Middle frontal gyrus (tissue), 1 donor: ENCODE results near the gene HEATR1.
"Not testable (repeated sequence)": the region's sequence is repeated elsewhere in the genome, so short reads cannot be mapped to it uniquely, and the experiment has no call there.

ENCODE experiments used
- DNase-seq: peaks from one replicate; pipeline ENCODE4 v3.0.0-alpha.2; 2015; ENCODE audit warnings: low spot score; ENCODE audit errors: extremely low spot score

The HEATR1 gene

GRCh38 chr1:236603991-236604904 is at the start of gene HEATR1:
TSS of gene HEATR1 (minus strand) at chr1:236604516. CDS start at chr1:236604095, 421 bp downstream.
- peak; percentile 93 for DNase-seq

GRCh38 chr1:236645016-236645680 is 40.8 kb upstream of the HEATR1 start:
- no peak for DNase-seq

DNA sequence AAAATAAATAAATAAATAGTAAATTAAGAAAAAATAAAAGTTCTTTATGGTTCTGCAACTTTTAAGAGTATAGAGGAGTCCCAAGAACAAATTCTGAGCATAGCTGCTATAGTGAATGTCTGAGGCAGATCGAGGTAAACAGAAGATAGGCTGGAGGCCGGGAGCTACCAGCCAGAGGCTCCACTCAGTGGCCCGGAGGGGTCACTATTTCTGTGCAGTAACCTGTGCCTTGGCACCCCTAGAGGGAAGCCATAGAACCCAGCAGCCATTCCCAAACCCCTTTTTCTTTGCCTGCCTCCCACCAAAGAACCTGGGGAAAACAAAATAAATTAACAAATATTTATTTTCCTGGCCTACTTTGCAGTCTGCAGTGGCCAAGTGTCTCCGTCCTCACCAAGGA is 38.4 kb upstream of the HEATR1 start:
- no peak for DNase-seq

GRCh38 chr1:236639686-236640085 is 35.4 kb upstream of the HEATR1 start:
- no peak for DNase-seq

DNA sequence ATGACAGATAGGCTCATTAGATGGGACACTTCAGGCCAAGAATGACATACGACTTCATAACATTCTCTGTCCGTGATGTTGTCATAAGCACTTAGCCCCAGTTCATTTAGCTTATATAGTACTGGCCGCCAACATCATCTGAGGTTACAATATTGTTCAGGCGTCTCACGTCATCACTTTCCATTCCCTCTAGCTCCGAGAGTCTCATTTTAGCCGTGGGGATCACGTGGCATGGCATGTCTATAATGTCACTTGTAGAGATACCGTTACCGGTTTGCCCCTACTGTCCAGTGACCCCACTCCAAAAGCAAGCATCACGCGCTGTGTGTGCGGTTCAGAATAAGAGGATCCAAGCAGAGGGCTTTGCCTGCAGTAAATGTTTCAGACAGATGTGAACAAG is 34.6 kb upstream of the HEATR1 start:
- DNase-seq = no peak

GRCh38 chr1:236636017-236636416 is 31.7 kb upstream of the HEATR1 start:
- no peak for DNase-seq

- DNase-seq = no peak
Observed at GRCh38 chr1:236627727-236628408, 23.6 kb upstream of the HEATR1 start.

DNA sequence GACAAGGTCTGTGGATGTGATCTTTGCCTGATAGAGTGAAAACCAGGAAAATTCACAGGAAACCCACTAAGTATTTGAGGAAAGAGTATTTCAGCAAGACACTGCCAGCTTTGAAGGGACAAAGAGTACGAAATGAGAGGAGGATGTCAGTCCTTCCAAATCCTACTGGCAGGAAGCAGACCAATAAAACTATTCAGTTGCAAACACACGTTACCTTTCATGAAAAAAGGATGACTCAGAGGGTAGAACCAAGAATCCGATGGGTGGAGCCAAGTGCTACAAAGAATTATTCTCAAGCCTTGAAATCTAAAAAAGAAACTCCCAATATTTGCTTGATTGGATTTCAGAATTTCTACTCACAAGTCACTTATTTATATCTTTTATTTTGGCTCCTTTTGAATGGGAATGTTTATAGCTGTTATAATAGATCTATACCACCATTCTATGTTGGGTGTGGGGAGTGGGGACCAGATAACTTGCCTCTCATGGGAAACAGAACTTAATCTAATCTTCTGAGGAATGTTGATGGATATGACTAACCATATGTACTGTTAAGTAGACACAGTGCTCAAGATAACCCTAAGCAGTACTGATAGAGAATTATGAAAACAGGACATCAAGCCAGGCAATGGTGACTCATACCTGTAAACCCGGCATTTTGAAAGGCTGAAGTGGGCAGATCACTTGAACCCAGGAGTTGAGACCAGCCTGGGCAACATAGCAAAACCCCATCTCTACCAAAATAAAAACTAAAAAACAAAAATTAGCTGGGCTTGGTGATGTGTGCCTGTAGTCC is 19.3 kb upstream of the HEATR1 start:
- no peak for DNase-seq

GRCh38 chr1:236622407-236622806 is 18.1 kb upstream of the HEATR1 start:
- DNase-seq = no peak

DNA sequence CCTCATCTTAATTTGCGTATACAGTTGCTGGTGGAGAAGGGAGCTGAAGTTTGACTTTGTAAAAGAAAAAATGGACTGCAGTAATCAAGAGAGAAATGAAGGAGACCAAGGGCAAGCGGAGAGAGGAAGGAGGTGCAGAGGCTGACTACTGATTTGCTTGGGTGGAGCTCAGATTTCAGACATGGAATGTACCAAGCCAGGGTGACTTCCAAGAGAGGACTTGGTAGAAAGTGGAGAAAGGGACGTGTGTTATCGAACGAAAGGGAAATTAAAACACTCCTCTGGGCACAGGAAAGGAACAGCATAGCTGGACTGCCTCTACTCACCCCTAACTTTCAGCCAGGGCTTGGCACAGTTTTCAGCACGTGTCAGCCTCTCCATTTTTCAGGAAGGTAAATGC is 15.1 kb upstream of the HEATR1 start:
- DNase-seq = no peak

DNA sequence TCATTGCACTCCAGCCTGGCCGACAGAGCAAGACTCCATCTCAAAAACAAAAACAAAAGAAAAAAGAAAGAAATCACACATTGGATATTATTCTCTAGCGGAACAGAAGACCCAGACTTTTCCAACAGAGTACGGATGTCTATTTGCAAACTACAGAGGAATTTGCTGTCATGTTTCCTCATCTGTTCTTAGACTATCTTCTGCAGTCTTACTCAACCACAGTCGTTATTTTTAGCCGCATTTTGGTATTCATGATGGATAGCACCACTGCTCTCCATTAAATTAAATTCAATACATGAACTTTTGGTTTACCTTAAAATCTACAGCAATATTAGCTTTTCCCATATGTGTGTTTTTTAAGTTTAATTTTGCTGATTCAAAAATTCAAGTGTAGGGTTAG is 14.2 kb upstream of the HEATR1 start:
- DNase-seq = no peak

DNA sequence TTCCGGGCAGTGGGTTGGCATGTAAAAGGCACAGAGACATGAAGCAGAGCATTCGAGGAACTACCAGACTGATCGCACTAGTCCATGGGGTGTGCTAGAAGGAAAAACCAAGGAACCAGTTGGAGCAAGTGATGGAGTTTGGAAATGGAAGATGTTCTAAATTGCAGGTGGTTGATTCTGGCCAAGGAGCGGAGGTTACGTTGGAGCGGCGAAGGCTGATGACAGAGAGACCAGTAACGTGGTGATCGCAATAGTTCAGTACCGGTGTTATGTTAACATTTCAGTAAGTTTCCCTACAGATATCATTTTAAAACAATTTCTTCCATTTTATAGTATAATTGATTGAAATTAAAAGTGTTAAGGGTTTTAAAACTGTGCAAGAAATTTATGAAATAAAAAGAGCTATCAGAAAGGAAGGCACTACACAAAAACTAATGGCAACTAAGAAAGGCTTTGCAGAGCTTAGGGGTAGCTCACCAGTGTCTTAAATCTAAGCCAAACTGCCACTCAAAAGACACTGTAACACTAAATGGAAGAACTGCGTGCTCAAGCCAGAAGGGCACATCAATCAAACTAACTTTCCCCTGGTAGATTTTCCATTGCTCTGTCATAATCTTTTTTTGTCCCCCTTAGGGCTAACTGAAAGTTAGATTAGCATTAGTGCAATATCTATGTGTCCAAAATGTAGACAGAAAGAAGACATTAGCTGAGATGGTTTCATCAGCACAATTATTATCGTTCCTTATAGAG is 11.3 kb upstream of the HEATR1 start:
- no peak for DNase-seq

DNA sequence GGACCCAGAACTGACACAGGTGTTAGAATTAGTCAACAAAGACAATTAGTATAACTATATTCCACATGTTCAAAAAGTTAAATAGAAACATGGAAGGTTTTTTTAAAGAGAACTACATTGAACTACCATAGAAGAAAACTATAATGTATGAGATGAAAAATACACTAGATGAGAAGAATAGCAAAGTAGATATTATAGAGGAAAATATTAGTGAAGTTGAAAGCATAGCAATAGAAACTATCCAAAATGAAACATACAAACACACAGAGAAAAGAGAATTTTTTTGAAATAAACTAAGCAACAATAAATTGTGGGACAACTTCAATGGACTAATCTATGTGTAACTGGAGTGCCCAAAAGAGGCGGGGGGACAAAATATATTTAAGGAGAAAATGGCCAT is 8.0 kb upstream of the HEATR1 start:
- DNase-seq = no peak

DNA sequence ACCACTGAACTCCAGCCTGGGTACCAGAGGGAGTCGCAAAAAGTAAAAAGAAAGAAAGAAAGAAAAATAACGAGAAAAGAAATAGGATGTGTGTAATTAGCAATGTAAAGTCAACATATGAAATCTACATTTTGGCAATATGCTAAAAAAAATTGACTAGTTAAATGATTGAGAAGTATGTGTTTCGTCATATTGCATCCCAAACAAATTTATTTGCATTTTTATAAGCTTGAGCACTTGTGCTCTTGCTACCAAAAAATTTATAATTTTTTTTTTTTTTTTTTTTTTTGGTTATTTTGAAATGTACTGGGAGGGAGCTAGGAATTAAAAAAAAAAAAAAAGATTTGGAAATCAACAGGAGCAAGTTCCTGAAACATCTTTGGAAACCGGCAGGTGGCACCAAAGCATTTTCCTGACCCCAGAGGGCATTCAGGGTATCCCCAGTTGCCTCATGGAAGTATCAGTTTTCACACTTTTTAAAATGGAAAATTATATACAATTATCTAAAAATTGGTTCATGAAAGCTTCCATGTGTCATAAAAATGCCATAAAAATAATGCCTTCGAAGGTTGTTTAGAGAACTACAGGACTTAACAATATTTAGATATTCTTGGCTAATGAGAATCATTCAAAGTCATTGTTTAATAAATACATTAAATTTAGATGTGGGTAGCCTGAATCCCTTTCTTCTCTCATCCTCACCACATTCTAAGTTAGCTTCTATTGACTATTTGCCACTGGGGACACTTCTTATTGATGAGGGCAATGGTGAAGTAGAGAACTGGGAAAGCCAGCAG is 4.8 kb upstream of the HEATR1 start:
- no peak for DNase-seq

GRCh38 chr1:236607597-236607996 is 3.3 kb upstream of the HEATR1 start:
- not testable (repeated sequence) for DNase-seq

DNA sequence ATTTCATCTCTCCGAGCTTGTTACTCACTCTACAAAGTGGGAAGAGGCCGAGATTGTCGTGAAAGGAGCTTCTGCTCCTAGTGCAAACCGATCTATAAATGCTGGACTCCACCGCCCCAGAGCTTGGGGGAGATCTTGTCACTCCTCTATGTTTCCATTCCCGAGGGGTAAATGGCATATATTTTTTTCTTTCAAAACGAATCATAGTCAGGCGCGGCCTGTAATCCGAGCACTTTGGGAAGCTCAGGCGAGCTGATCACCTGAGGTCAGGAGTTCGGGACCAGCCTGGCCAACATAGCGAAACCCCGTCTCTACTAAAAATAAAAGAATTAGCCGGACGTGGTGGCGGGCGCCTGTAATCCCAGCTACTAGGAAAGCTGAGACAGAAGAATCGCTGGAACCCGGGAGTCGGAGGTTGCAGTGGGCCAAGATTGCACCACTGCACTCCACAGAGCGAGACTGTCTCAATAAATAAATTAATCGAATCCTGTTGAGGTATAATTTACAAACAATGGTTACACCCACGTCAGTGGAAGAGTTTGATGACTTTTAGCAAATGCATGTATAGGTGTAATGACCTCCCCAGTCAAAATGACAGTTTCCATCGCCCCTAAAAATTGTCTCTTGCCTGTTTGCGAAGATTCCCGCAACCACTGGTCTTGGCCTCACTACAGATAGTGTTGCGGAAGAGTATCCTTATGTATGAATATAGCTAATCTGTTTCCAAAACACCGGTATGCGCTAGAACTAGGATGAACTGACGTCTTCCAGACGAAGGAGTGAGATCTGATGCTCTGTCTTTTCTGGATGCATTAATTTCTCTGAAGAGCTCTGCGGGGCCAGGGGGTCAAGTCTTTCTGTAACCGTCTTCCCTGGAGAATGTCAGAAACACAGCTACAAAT is 840 bp upstream of the HEATR1 start:
- no peak for DNase-seq

GRCh38 chr1:236602171-236602570 is 2.1 kb downstream of the HEATR1 start:
- DNase-seq = no peak

DNA sequence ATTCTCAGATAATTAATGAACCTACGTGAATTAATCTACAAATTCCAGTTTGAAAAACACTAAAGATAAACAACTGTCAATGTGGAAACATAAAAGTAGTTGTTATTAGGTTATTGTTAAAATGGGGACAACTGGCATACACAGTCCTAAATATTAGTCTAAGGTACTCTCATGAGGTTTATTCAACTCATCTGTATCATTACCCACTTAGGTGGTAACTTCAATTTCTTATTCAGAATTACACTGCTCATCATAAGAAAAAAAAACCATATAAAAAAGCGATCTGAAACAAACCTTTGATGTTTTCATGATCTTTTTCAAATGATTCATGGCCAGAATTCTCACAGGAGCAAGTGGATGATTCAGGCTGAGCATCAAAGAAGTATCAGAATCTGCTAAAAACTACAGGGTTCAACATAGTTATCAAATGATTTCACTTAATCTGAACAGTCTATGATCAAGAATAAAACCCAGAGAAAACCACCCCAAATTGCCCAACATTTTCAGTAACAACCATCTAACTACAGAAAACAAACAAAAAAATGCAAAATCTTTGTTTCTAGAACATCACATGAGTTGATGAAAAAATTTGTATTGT is 13.7 kb downstream of the HEATR1 start:
- DNase-seq = no peak
